M059J (cell line): ENCODE results near the gene CLIC5. TPM values are rescaled to one million over a fixed set of nuclear protein-coding genes. Genes with fewer than 3 reads are reported as not detected.

Experiments used
- DNase-seq: peaks from one replicate; pipeline ENCODE4 v3.0.0-alpha.2; 2012; ENCODE audit warnings: low read depth
- total RNA-seq: library from RNA; depleted of rRNA; stranded (reverse); fragments of >200 nt; shearing (Covaris generic); gene quantifications from 2 replicates; pipeline ENCODE4 v1.2.3, GENCODE V29; 2014; rRNA removed

CLIC5 gene
- total RNA-seq, 1 experiment from 2014 or later = not detected

DNA sequence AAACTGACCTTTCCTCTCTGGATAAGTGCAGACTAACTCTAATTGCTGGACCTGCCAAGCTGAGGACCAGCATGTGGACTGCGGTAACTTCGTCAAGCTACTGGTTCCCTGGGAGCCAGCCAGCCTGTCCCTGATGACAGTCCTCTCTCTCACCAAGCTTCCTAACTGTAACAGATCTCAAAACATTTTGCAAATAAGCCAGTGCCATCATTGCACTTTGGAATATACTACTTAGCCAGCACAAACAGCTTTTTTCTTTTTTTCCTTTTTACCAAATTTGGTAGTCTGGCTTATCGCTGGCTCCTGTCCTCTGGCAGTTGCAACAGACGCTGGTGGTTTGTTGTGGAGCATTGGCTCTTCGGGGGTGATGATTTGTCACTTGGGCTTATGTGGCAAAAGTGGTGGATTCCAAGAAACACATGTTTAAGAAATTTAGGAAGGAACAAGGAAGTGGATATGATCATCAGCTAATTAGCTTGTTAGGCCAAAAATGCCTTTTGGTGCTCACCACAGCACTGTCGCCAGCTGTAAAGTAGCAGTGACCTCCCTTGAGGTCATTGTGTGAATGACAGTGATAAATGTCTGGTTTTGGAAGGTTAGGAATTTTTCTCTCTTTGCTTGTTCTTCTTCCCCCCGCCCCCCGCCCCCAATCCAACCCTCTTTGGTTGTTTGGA is 171.7 kb downstream of the CLIC5 start:
- DNase-seq = peak; percentile 93

DNA sequence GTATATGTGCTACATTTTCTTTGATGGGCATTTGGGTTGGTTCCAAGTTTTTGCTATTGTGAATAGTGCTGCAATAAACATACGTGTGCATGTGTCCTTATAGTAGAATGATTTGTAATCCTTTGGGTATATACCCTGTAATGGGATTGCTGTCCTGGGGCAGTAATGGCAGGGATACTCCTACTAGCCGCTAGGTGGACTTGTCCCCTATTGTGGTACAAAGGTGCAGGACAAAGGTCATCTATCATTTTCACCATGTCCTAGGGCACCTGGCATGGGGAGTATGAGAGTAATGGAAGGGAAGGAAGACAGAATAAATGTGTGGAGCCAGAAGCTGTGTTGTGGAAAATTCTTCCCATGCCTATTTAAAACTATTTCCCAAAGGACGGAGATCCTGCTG is 174.6 kb downstream of the CLIC5 start:
- DNase-seq = no peak

DNA sequence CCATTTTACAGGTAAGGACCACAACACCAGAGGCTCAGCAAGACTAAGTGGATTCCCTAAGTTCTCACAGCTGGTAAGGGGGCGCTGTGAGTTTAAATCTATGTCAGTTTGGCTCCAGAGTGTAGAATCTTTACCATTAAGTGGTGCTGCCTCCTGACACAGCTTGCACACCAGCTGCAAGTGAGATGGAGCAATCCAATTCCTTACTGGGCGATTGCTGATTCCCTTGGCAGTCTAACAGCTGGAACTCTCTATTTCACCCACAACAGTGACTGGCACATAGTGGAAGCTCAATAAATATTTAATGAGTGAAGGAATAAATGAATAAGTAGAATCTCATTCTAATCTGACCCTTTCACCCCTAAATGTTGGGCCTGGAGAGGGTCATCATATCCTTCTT is 176.7 kb downstream of the CLIC5 start:
- no peak for DNase-seq

DNA sequence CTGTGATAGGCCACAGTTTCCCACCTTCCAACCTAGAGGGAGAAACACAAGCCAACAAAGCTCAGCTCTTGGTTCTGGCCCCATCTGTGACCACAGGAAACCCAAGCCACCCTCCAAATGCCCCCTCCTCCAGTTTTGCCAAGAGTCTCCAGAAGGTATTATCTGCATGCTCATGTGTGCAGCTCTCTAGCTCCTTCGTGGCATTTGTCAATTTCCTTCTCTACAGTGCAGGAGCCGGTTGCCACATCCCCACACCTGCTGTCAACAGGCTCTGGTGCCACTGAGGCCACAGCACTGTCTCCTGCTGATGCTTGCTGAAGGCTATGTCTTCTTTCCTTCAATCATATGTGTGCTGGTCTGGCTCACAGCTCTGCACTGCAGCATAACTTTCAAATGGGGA is 177.2 kb downstream of the CLIC5 start:
- DNase-seq = no peak

DNA sequence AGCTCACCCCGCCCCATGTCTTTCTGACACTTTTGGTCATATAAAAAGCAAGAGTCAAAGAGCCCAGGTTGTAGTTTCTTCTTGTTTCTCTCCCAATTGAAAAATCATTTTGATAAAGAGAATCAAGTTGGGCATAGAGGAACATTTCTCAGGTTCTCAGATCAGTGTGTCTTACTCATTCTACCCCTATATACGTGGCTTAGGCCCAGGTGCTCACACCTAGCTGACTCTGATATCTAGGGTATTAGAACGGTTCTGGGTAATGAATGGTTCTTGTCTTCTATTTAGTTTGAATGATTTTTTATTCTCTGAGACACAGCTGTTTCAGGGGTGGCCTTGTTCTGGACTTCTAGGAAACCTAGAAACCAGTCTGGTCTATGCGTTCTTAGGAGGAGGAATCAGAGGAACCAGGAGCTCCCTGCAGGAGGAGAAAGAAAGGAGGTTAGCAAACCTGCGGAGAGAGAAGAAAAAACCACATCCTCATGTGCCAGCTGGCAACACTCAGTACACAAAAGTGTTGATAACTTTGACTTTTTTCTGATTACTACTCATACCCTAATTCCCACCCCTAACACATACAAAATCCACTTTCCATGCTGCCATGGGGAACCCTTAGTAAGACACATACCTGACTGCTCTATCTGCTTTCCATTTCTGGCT is 178.0 kb downstream of the CLIC5 start:
- DNase-seq = no peak

DNA sequence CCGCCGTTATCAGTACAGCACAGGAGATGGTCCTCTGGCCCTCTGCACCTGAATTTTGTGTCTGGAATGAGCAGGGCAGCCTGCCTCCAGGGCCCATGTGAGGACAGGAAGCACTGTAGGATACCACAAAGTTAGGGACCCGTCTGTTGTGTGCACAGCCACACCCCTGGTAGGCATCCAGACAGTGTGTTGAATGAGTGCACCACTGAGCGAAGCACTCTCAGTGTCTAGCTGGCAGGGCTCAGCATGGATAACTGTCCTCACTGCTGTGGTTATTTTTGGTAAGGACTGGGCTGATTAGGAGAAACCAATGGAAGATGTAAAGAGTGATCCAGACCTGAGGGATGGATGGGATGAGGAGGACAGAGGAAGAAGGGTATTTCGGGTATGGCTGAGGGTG is 178.7 kb downstream of the CLIC5 start:
- no peak for DNase-seq

DNA sequence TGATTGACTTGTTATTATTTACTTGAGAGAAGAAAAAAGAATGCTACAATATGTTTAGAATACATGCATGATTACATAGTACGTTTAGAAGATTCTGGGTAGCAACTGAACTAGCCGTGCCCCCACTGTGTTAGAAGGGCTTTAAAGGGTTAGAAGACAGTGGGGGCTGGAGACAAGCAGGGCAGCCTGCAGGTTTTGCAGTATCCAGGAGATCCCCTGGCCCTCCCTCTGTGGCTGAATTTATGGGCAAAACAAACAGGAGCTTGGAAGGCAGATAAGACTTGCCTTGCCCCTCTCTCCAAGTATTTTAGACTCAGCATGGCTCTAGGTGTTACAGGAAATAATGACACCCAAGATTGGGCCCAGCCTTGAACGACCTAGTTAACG is 179.2 kb downstream of the CLIC5 start:
- no peak for DNase-seq

DNA sequence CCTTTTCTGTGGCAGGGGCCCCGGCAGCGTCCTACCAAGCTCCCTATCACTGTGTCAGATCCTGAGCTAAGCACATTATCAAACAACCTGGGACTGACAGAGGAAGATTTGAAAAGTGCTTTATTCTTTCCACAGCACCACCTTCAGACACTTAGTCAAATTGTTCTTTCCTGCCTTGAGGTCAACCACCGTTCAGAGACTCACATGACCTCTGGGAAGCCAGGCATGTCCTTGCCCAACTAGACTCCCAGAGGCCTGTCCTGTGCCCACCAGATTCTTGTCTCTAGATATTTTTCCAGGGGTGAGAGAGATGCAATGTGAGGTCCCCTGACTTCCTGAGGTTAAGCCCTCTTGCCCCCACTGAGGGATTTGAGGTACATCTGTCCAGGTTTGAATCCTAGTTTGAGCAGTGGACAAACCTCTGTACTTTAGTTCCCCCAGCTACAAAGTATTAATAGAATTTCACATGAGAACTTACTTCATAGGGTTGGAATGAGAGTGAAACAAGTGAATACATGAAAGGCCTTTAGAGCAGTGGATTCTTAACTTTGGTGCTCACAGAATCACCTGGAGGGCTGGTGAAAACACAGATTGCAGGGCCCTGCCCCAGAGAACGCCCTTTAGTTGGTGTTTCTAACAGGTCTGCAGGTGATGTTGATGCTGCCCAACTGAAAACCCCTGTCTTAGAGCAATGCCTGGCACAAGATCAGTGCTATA is 179.8 kb downstream of the CLIC5 start:
- peak; percentile 41 for DNase-seq

DNA sequence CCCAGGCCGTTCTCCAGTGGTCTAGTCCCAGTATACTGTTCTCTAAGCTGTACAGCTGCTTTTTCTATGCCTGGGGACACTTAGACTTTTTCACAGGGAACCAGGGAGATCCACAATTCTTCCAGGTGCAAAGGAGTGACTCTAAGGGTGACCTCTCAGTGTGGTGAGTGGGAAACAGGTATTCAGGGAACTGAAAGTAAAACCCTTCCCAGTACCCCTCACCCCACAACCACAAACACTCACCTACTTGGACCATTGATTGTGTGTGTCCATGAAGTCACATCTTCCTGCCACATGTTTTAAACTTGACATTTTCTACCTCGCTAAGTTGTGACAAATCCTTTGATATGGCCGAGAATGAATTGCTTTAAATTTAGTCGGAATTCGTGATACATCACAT is 183.6 kb downstream of the CLIC5 start:
- DNase-seq = no peak

Other genes starting within 250 kb of the CLIC5 start
- gene ENPP4, start 114.1 kb upstream of the CLIC5 start, total RNA-seq = 3.1 and 3.7 TPM in 2 replicates
- gene ENPP5, start 155.1 kb upstream of the CLIC5 start, total RNA-seq = 0.22 and 1.0 TPM in 2 replicates